Measurements from ENCODE around the gene PP2D1.

Gene PP2D1

DNA sequence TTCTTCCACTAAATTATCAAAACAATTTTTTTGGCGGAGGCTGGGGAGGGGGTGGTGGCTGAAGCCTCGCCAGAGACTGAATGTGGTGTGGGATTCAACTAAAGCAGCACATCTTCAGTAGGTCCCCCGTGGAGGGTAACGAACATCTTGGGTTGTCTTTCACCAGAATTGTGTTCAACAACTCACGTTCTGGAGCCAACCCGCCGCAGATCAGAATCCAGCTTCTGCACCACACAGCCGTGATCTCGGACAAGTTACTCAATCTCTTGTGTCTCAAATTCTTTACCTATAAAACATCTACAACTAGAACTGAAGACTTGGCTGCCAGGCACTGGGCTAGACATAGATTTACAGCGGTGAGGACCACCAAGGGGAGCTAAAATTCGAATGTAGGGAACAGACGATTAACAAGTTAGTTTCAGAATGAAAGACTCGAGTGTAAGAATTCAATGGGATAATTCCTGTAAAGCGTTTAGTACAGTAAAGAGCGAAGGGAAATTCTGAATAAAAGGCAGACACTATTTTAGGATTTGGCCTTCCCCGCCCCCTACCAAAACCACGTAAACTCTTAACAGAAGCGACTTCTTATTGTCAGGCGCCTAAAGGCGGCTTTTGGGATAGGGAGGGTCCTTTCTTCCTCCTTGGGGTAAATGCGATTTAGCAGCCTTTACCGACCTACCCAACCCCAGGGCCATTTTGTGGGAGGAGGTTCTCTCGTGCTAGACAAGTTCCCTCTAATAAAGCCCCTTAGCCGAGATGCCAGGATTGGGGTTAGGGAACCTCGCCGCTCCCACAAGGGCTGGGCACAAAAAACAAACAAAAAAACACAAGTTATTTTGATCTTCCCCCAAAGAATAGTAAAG, 65.9 kb downstream of the PP2D1 start:
- peak overlapping the region; percentile 92 for H3K27ac ChIP-seq
- H3K36me3 ChIP-seq (replicated peaks): peaks cover 4% of the 10 kb centered on the region
- H3K4me3 ChIP-seq (ENCODE audit: low read depth, low read length): peak overlapping the region; percentile 96
- in situ Hi-C loops (cut with HindIII; ENCODE audit: low pct_ligation_motif_present, low sequenced_read_pairs): no loop called here
- DNase-seq: no peak
- TF ChIP-seq, protein P1, sequence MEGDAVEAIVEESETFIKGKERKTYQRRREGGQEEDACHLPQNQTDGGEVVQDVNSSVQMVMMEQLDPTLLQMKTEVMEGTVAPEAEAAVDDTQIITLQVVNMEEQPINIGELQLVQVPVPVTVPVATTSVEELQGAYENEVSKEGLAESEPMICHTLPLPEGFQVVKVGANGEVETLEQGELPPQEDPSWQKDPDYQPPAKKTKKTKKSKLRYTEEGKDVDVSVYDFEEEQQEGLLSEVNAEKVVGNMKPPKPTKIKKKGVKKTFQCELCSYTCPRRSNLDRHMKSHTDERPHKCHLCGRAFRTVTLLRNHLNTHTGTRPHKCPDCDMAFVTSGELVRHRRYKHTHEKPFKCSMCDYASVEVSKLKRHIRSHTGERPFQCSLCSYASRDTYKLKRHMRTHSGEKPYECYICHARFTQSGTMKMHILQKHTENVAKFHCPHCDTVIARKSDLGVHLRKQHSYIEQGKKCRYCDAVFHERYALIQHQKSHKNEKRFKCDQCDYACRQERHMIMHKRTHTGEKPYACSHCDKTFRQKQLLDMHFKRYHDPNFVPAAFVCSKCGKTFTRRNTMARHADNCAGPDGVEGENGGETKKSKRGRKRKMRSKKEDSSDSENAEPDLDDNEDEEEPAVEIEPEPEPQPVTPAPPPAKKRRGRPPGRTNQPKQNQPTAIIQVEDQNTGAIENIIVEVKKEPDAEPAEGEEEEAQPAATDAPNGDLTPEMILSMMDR (IDR thresholded peaks at IDR 0.05; ENCODE audit: low read depth, low read length, missing control alignments): no peak
- no peaks in the 10 kb centered on the region for H3K27me3 ChIP-seq (replicated peaks)

DNA sequence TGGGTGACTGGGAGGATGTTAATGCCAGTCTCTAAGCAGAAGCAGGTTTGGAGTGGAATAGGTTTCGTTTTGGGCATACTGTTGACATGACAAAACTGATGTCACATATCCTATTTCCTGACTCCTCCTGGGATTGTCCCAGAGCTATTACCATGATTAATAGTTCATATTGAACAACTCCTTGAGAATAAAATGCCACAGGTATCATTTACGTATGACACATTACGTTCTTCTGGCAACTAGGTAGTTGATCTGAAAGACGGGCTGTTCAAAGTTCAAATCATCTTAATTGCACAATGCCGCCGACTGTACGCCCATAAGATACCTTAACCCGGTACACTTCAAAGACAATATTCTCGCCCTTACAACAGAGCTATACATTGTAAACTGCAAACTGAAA, 66.5 kb downstream of the PP2D1 start:
- H3K4me3 ChIP-seq (ENCODE audit: low read depth, low read length): no peak overlapping the region
- in situ Hi-C loops (cut with HindIII; ENCODE audit: low pct_ligation_motif_present, low sequenced_read_pairs): no loop called here
- TF ChIP-seq, protein P1 (IDR thresholded peaks at IDR 0.05; ENCODE audit: low read depth, low read length, missing control alignments): no peak

DNA sequence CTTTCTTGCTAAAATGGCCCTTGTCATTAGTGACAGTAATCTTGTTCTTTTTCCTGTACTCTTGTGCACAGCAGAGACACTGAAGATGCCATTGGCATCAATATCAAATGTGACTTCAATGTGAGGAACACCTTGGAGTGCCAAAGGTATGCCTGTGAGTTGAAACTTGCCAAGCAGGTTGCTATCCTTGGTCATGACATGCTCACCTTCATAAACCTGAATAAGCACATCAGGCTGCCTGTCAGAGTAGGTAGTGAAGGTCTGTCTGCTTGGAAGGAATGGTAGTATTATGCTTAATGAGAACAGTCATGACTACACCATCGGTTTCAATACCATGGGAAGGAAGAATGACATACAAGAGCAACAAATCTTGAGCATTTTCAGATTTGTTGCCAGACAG, 71.4 kb downstream of the PP2D1 start:
- H3K27me3 ChIP-seq (replicated peaks): no peaks in the 10 kb centered on the region
- in situ Hi-C loops (cut with HindIII; ENCODE audit: low pct_ligation_motif_present, low sequenced_read_pairs): no loop called here
- H3K36me3 ChIP-seq (replicated peaks): no peaks in the 10 kb centered on the region
- TF ChIP-seq, protein P1 (IDR thresholded peaks at IDR 0.05; ENCODE audit: low read depth, low read length, missing control alignments): no peak
- no peak for DNase-seq
- no peak overlapping the region for H3K4me3 ChIP-seq (ENCODE audit: low read depth, low read length)
- H3K27ac ChIP-seq: no peak overlapping the region

More for the DNA sequence above, 66.5 kb downstream of the PP2D1 start:
- Histone ChIP-seq H3K36me3 (replicated peaks) (peaks cover 3% of the 10 kb centered on the region), H3K27ac (no peak overlapping the region), H3K27me3 (replicated peaks) (no peaks in the 10 kb centered on the region)
- no peak for DNase-seq

DNA sequence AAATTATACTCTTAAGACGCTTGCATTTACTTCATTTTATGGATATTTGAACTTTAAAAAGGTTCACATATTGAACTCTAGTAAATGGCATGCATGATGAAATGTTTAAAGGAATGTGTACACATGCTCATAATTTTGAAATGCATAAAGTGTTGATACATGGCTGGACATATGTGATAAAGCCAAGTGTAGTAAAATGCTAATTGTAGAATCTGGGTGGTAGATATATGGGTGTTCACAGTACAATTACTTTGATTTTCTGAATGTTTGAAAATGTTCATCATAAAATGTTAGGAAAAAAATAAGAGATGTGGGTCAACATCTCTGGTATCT, 73.8 kb downstream of the PP2D1 start:
- Histone ChIP-seq H3K4me3 (ENCODE audit: low read depth, low read length) (no peak overlapping the region), H3K27me3 (replicated peaks) (no peaks in the 10 kb centered on the region), H3K27ac (no peak overlapping the region), H3K36me3 (replicated peaks) (no peaks in the 10 kb centered on the region)
- DNase-seq: no peak
- TF ChIP-seq, protein P1 (IDR thresholded peaks at IDR 0.05; ENCODE audit: low read depth, low read length, missing control alignments): no peak
- in situ Hi-C loops (cut with HindIII; ENCODE audit: low pct_ligation_motif_present, low sequenced_read_pairs): no loop called here

DNA sequence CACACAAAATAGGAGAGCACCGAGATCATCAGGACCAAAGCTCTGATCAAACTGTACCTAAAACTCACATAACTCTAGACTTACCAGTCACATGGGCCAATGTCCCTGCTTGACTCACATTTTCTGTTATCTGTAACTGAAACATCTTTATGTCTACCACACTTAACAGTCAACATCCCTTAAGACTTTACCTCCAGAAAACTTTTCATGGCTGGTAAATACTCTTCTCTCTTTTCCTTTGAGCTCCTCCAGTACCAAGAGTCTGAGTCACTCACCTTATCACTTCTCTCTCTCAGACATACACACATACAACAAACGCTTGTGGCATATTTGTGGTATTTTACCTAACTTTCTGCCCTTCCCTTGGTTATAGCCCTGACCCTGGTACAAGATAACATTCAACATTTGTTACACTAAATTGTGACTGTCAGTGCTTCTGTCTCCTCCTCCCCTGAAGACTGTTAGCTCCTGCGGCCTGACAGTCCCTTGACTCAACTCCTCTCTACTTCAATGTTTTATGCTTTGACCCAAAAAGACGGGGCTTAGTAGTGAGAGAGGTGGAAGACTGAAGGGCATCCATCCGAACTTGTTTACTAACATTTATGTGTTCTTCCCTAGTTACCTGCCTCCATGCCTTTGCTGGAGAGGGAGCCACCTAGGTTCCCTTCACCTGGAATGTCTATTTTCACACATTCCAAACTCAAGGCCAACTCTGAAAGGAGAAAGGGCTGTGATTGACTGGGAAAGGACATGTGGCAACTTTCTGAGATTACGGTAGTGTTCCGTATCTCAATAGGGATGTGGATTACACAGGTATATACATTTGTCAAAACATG, 74.4 kb downstream of the PP2D1 start:
- H3K27ac ChIP-seq: peak overlapping the region; percentile 35
- TF ChIP-seq, protein P1 (IDR thresholded peaks at IDR 0.05; ENCODE audit: low read depth, low read length, missing control alignments): no peak
- DNase-seq: peak; percentile 58
- in situ Hi-C loops (cut with HindIII; ENCODE audit: low pct_ligation_motif_present, low sequenced_read_pairs): no loop called here
- no peaks in the 10 kb centered on the region for H3K36me3 ChIP-seq (replicated peaks)
- H3K4me3 ChIP-seq (ENCODE audit: low read depth, low read length): no peak overlapping the region
- H3K27me3 ChIP-seq (replicated peaks): no peaks in the 10 kb centered on the region
